Glutamatergic neuron (in vitro differentiated cells): ENCODE measurements around the gene SLC4A8. TPM values are rescaled to one million over a fixed set of nuclear protein-coding genes. Genes with fewer than 3 reads are reported as not detected.

ENCODE experiments used
- DNase-seq: peaks from one replicate; pipeline ENCODE4 v3.0.0; 2022
- H3K27ac Mint-ChIP-seq: one replicate; pipeline ENCODE4 v1.8.0; 2020; ENCODE audit warnings: mild to moderate bottlenecking, mixed read lengths, inconsistent platforms; ENCODE audit not compliant: unreplicated experiment
- H3K27me3 Mint-ChIP-seq: one replicate; pipeline ENCODE4 v1.8.0; 2020; ENCODE audit warnings: mild to moderate bottlenecking, moderate library complexity, mixed read lengths, inconsistent platforms; ENCODE audit not compliant: unreplicated experiment
- H3K36me3 Mint-ChIP-seq: one replicate; pipeline ENCODE4 v1.8.0; 2020; ENCODE audit warnings: mild to moderate bottlenecking, mixed read lengths, inconsistent platforms; ENCODE audit not compliant: unreplicated experiment
- H3K4me1 Mint-ChIP-seq: one replicate; pipeline ENCODE4 v1.8.0; 2020; ENCODE audit warnings: mild to moderate bottlenecking, low read depth, mixed read lengths, inconsistent platforms; ENCODE audit not compliant: unreplicated experiment
- H3K4me3 Mint-ChIP-seq: one replicate; pipeline ENCODE4 v1.8.0; 2020; ENCODE audit warnings: mild to moderate bottlenecking, mixed read lengths, inconsistent platforms; ENCODE audit not compliant: unreplicated experiment
- H3K9me3 Mint-ChIP-seq: one replicate; pipeline ENCODE4 v1.8.0; 2020; ENCODE audit warnings: mild to moderate bottlenecking, moderate library complexity, mixed read lengths, inconsistent platforms; ENCODE audit not compliant: unreplicated experiment
- total RNA-seq: library from RNA; stranded (reverse); fragmentation: NEBNext Ultra II Directional; extraction: Animal tissue kit (Norgen Biotek cat#: 25700); gene quantifications from one replicate; pipeline ENCODE4 v1.2.1, GENCODE V29; 2021; ENCODE audit not compliant: unreplicated experiment
- TF ChIP-seq, protein P1 (sequence below): fragments of 200-600 bp; sonication (generic); IDR thresholded peaks from one replicate; pipeline ENCODE4 v1.5.0; 2021; ENCODE audit not compliant: partially characterized antibody, unreplicated experiment

Gene SLC4A8
- total RNA-seq, 1 donor from 2014 or later: 80.0 TPM

DNA sequence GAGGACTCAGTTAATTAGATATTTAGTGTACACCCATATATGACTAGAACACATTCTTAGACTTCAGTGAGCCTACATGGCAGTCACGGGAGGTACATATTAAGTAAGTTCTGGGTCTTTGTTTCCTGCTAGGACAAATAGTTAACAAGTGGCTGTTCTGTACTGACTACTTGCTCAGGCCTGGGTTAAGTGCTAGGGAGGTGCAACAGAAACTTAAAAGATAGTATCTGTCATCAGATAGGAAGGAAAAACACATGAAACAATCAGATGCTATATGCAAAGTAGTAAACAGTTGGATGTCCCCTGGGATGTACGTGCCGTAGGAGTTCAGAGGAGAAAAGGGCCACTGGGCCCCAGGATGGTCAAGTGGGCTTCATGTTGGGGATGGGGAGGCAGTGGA, 59.5 kb downstream of the SLC4A8 start:
- H3K9me3 Mint-ChIP-seq: no peaks in the 10 kb centered on the region
- H3K4me1 Mint-ChIP-seq: no peaks in the 10 kb centered on the region
- TF ChIP-seq, protein P1, sequence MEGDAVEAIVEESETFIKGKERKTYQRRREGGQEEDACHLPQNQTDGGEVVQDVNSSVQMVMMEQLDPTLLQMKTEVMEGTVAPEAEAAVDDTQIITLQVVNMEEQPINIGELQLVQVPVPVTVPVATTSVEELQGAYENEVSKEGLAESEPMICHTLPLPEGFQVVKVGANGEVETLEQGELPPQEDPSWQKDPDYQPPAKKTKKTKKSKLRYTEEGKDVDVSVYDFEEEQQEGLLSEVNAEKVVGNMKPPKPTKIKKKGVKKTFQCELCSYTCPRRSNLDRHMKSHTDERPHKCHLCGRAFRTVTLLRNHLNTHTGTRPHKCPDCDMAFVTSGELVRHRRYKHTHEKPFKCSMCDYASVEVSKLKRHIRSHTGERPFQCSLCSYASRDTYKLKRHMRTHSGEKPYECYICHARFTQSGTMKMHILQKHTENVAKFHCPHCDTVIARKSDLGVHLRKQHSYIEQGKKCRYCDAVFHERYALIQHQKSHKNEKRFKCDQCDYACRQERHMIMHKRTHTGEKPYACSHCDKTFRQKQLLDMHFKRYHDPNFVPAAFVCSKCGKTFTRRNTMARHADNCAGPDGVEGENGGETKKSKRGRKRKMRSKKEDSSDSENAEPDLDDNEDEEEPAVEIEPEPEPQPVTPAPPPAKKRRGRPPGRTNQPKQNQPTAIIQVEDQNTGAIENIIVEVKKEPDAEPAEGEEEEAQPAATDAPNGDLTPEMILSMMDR: no peak
- peaks cover 2% of the 10 kb centered on the region for H3K27me3 Mint-ChIP-seq
- DNase-seq: no peak
- peaks cover 7% of the 10 kb centered on the region for H3K36me3 Mint-ChIP-seq
- no peak overlapping the region for H3K27ac Mint-ChIP-seq
- H3K4me3 Mint-ChIP-seq: no peak overlapping the region

DNA sequence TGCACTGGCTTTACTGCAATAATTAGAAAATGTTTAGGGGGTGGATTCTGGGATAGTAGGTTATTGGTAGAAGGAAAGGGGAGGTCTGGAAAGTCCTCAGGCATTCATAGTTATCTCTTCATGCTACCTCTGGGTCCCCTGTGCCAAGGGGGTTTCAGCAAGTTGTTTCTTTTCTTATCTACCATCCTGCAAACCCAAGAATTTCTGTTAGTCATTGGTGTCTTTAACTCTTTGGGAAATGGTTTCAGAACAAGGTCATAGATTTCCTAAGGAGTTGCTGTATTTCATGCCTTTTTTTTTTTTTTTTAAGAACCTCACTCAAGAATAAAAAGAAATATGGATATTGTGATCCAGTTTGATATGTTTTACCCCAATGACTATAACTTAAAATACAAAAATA, 63.6 kb downstream of the SLC4A8 start:
- Mint-ChIP-seq H3K27me3 (no peaks in the 10 kb centered on the region), H3K4me3 (no peak overlapping the region), H3K36me3 (peaks cover 7% of the 10 kb centered on the region), H3K9me3 (no peaks in the 10 kb centered on the region), H3K27ac (no peak overlapping the region), H3K4me1 (no peaks in the 10 kb centered on the region)
- TF ChIP-seq, protein P1: no peak
- DNase-seq: no peak

DNA sequence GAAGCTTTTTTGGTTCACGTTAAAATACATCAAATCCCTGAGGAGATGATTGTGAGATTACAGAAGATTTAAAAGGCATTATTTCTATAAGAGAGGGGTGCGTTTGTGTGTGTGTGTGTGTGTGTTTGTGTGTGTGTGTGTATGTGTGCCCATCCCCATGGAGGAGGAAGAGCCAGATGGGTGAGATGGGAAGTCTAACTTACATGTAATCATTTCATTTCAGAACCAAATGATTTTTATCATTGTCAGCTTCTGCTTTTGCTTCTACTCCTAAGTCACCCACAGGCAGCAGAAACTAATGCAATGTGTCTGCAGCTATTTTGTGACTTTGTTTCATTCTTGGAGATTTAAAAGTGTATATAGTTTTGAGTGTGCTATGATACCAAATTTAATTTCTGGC, 68.7 kb downstream of the SLC4A8 start:
- H3K27ac Mint-ChIP-seq: no peak overlapping the region
- H3K4me1 Mint-ChIP-seq: no peaks in the 10 kb centered on the region
- H3K36me3 Mint-ChIP-seq: no peaks in the 10 kb centered on the region
- TF ChIP-seq, protein P1: no peak
- no peak for DNase-seq
- H3K27me3 Mint-ChIP-seq: no peaks in the 10 kb centered on the region
- H3K4me3 Mint-ChIP-seq: no peak overlapping the region
- no peaks in the 10 kb centered on the region for H3K9me3 Mint-ChIP-seq

DNA sequence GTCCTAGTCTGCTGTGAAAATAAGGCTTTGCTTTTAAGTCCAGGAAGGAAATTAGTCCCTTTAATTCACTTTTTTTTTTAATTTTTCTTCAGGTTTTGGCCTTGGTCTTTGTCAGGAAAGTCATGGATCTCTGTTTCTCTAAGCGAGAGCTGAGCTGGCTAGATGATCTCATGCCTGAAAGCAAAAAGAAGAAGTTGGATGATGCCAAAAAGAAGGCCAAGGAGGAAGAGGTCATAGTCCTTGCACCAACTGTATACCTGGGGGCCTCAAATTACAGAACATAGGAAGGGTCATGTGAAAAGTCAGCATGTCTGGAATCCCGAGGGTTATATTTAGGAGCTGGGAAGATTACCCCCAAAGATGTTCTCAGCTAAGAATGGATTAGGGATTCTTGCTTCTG, 72.3 kb downstream of the SLC4A8 start:
- H3K4me1 Mint-ChIP-seq: no peaks in the 10 kb centered on the region
- H3K36me3 Mint-ChIP-seq: no peaks in the 10 kb centered on the region
- TF ChIP-seq, protein P1: no peak
- H3K27ac Mint-ChIP-seq: no peak overlapping the region
- DNase-seq: no peak
- no peaks in the 10 kb centered on the region for H3K27me3 Mint-ChIP-seq
- H3K9me3 Mint-ChIP-seq: no peaks in the 10 kb centered on the region
- H3K4me3 Mint-ChIP-seq: no peak overlapping the region

DNA sequence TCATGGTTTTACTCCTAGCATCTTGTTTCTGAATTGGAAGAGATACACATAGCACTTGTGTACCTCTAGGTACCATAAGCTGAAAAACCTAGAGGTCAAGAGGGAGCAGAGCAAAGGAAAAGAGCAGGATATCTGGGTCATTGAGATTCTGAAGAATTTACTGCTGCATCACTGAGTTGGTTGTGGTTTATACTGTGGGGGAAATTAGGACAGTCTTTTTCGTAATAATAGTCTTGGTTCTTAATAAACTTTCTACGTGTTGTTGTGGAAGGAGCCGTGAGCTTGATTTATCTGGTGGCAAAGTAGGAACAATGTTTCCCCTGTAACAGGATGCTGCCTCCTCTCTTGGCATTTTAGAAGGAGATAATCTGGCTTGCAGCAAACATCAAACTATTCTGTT, 80.2 kb downstream of the SLC4A8 start:
- no peak for DNase-seq
- TF ChIP-seq, protein P1: no peak
- Mint-ChIP-seq H3K27ac (no peak overlapping the region), H3K36me3 (peaks cover 5% of the 10 kb centered on the region), H3K4me1 (no peaks in the 10 kb centered on the region), H3K27me3 (no peaks in the 10 kb centered on the region), H3K4me3 (no peak overlapping the region), H3K9me3 (no peaks in the 10 kb centered on the region)
